ENCODE measurements around the gene CTNNA1. TPM values are rescaled to one million over a fixed set of nuclear protein-coding genes. Genes with fewer than 3 reads are reported as not detected.
A peak's percentile ranks its signal among the peaks of the same experiment; 100 is the strongest.

The CTNNA1 gene
- total RNA-seq, 2 experiments from 2014 or later, result 34.4 to 38.6 TPM

DNA sequence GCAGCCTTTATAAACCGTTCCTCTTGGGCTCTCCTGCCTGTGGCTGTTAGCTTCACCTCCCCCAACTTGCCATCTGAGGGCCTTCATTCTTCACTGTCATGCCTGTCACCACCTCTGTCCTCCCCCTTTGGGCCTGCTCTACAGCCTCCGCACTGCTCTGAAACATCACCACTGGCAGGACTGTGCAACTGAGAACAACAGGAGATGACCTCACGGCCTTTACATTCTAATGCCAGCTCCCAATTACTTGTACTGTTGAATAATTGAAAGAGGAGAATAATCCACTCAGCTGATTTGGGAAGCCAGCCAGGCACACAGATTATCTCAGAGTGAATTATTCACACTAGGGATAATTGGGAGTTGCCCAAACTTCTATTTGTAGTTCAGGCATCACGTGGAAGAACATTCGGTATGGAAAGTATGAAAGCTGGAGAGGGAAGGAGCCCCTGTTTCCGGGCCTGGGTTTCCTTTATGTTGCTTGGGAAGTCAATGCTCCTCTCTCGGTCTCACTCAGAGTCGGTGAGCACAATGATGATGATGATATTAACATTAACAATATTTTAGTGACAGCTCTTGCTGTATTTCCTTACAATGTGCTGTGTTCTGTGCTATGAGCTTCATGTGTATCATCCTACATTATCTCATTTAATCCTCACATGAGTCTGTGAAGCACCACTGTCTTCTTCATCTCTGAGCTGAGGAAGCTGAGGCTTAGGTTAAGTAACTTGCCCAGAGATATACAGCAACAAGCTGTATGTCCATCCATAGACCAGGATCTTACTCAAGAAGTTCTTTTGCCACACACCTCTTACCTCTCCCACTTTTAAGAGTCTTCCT, 221.2 kb downstream of the CTNNA1 start:
- no peak overlapping the region for H3K4me3 Mint-ChIP-seq

GRCh38 chr5:138975098-138975847, 222.0 kb downstream of the CTNNA1 start:
- Mint-ChIP-seq H3K27me3 (no peaks in the 10 kb centered on the region), H3K4me1 (peaks cover 17% of the 10 kb centered on the region), H3K27ac (no peak overlapping the region), H3K9me3 (no peaks in the 10 kb centered on the region), H3K4me3 (no peak overlapping the region), H3K36me3 (ENCODE audit: low read depth) (no peaks in the 10 kb centered on the region)
- ChIA-PET CTCF (interaction anchor here (0.6 to 1.6 kb wide), 2 partner anchors 11 to 176 kb away, joined by 3 read pairs; no protein-coding TSS in a partner anchor), POLR2A (no interaction called here)
- DNase-seq, result no peak

More for the DNA sequence above, 221.2 kb downstream of the CTNNA1 start:
- no peak for DNase-seq
- H3K4me1 Mint-ChIP-seq, result peaks cover 8% of the 10 kb centered on the region
- no peaks in the 10 kb centered on the region for H3K9me3 Mint-ChIP-seq
- H3K27me3 Mint-ChIP-seq, result no peaks in the 10 kb centered on the region
- H3K27ac Mint-ChIP-seq, result no peak overlapping the region
- no peaks in the 10 kb centered on the region for H3K36me3 Mint-ChIP-seq (ENCODE audit: low read depth)
- POLR2A ChIA-PET, result no interaction called here
- CTCF ChIA-PET, result no interaction called here

- Mint-ChIP-seq H3K4me3 (no peak overlapping the region), H3K27me3 (peaks cover 2% of the 10 kb centered on the region), H3K9me3 (no peaks in the 10 kb centered on the region), H3K36me3 (ENCODE audit: low read depth) (no peaks in the 10 kb centered on the region), H3K4me1 (peaks cover 37% of the 10 kb centered on the region), H3K27ac (no peak overlapping the region)
- no peak for DNase-seq
- POLR2A ChIA-PET, result no interaction called here
- CTCF ChIA-PET, result interaction anchor here (0.6 to 1.8 kb wide), 2 partner anchors 9 to 42 kb away, joined by 5 read pairs; no protein-coding TSS in a partner anchor
These were observed 224.9 kb downstream of the CTNNA1 start for GRCh38 chr5:138978080-138978479.

DNA sequence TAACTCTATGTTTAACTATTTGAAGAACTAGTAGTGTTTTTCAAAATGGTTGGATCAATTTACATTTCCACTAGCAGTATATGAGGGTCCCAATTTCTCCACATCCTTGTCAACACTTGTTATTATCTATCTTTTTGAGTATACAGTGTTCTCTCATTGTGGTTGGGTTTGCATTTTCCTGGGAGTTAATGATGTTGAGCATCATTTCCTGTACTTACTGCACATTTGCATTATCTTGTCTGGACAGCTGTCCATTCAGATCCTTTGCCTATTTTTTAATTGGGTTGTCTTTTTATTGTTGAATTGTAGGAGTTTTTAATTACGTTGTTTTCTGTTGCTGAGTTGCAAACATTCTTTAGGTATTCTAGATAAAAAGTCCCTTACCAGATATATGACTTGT, 225.4 kb downstream of the CTNNA1 start:
- peaks cover 2% of the 10 kb centered on the region for H3K27me3 Mint-ChIP-seq
- DNase-seq, result no peak
- no peak overlapping the region for H3K4me3 Mint-ChIP-seq
- ChIA-PET CTCF (interaction anchor here (0.6 to 1.8 kb wide), 2 partner anchors 9 to 42 kb away, joined by 5 read pairs; no protein-coding TSS in a partner anchor), POLR2A (no interaction called here)
- H3K36me3 Mint-ChIP-seq (ENCODE audit: low read depth), result no peaks in the 10 kb centered on the region
- peaks cover 37% of the 10 kb centered on the region for H3K4me1 Mint-ChIP-seq
- H3K27ac Mint-ChIP-seq, result no peak overlapping the region
- no peaks in the 10 kb centered on the region for H3K9me3 Mint-ChIP-seq

DNA sequence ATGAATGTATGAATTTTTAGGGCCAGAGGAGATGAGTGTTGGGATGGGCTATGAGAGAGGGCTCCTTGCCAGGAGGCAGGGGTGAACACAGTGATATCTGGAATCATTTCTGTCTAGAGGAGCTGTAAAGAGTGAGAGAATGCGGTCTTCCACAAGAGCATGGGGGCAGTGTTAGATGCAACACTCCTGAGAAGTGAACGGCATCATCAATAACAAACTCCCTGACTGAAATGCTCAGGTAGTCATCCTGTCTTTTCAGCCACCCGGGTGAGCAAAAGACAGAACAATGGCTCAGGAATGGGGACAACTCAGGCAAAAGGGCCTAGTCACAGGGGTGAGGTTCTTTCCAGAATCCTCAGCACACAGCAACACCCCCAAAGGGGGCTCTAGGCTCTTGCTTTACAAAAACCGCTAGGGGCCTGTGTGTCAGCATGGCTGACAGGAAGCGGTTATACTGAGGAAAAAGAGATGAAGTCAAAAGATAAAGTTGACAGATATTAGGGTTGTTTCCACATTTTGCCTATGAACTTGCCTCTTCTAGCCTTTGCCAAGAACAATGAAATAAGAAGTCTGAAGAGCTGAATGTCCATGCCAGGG, 226.6 kb downstream of the CTNNA1 start:
- peak overlapping the region; percentile 2 for H3K4me3 Mint-ChIP-seq
- no peaks in the 10 kb centered on the region for H3K36me3 Mint-ChIP-seq (ENCODE audit: low read depth)
- peak overlapping the region; percentile 80 for H3K27ac Mint-ChIP-seq
- peak; percentile 53 for DNase-seq
- ChIA-PET CTCF (no interaction called here), POLR2A (no interaction called here)
- H3K27me3 Mint-ChIP-seq, result peaks cover 2% of the 10 kb centered on the region
- H3K9me3 Mint-ChIP-seq, result no peaks in the 10 kb centered on the region
- peaks cover 39% of the 10 kb centered on the region for H3K4me1 Mint-ChIP-seq

DNA sequence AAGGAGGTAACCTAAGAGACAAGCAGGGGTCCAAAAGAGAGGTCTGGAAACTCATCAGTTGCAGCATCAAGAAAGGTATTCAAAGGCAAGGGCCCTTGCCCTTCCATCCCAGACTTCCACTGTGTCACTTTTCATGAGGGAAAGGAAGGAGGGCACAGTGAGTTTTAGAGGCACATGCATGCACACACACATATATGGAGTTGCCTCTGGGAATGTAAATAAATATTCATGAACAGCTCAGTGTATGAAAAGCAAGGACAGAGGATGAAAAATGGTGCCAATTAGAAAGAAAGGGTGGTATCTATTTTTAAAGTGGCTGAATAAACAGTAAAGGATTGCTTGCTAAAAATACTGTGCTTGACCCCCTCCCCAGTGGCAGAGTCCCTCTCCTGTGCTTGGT, 227.2 kb downstream of the CTNNA1 start:
- ChIA-PET POLR2A (no interaction called here), CTCF (interaction anchor here (0.6 kb wide), 1 partner anchor 796 kb away, joined by 4 read pairs; no protein-coding TSS in a partner anchor)
- peak overlapping the region; percentile 73 for H3K27ac Mint-ChIP-seq
- H3K4me3 Mint-ChIP-seq, result peak overlapping the region; percentile 2
- H3K9me3 Mint-ChIP-seq, result no peaks in the 10 kb centered on the region
- no peaks in the 10 kb centered on the region for H3K36me3 Mint-ChIP-seq (ENCODE audit: low read depth)
- H3K27me3 Mint-ChIP-seq, result peaks cover 2% of the 10 kb centered on the region
- peaks cover 46% of the 10 kb centered on the region for H3K4me1 Mint-ChIP-seq
- DNase-seq, result no peak

- H3K27ac Mint-ChIP-seq, result no peak overlapping the region
- peaks cover 2% of the 10 kb centered on the region for H3K27me3 Mint-ChIP-seq
- no peaks in the 10 kb centered on the region for H3K36me3 Mint-ChIP-seq (ENCODE audit: low read depth)
- peaks cover 47% of the 10 kb centered on the region for H3K4me1 Mint-ChIP-seq
- ChIA-PET CTCF (interaction anchor here (0.6 kb wide), 1 partner anchor 795 kb away, joined by 4 read pairs; no protein-coding TSS in a partner anchor), POLR2A (no interaction called here)
- H3K9me3 Mint-ChIP-seq, result no peaks in the 10 kb centered on the region
- no peak overlapping the region for H3K4me3 Mint-ChIP-seq
- DNase-seq, result no peak
These were observed 227.9 kb downstream of the CTNNA1 start for GRCh38 chr5:138981131-138981530.

DNA sequence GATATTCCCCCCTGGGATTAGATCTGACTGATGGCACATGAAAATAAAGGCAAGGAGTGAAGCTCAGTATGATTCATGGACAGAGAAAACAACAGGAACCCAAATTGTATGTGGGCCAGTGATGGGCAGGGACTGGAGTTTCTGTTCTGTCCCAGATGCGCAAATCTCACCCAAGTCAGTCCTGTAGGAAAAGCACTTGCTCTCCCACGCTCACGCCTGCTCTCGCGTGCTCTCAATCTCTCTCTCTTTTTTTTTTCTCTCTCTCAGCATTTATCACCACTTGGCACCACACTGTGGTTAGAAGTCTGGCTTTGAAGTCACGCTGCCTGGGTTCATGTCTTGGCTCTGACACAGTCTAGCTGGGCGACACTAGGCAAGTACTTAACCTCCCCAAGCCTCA, 228.4 kb downstream of the CTNNA1 start:
- POLR2A ChIA-PET, result no interaction called here
- Mint-ChIP-seq H3K4me1 (peaks cover 47% of the 10 kb centered on the region), H3K4me3 (no peak overlapping the region), H3K27ac (no peak overlapping the region), H3K27me3 (peaks cover 2% of the 10 kb centered on the region), H3K9me3 (no peaks in the 10 kb centered on the region), H3K36me3 (ENCODE audit: low read depth) (no peaks in the 10 kb centered on the region)
- peak; percentile 59 for DNase-seq
- CTCF ChIA-PET, result no interaction called here

DNA sequence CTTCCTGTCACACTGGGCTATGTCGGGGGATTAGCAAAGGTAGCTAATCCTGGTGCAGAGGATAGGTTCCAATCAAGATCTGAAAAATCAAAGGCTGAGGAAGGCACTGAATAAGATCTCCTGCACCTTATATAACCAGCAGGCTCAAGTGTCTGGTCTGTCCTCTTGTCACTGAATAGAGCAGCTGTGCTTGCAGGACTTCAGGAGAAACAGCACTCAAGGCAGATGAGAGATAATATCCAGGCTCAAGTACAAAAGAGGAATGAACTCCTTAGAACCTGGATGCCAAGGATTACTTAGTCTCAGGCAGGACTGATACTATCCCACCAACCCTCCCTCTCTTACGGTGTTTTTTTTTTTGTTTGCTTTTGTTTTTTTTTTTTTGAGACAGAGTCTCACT, 230.8 kb downstream of the CTNNA1 start:
- ChIA-PET POLR2A (no interaction called here), CTCF (no interaction called here)
- Mint-ChIP-seq H3K27me3 (peaks cover 2% of the 10 kb centered on the region), H3K4me3 (no peak overlapping the region), H3K9me3 (no peaks in the 10 kb centered on the region), H3K27ac (no peak overlapping the region), H3K4me1 (peaks cover 42% of the 10 kb centered on the region), H3K36me3 (ENCODE audit: low read depth) (no peaks in the 10 kb centered on the region)
- DNase-seq, result no peak

Other genes starting within 250 kb of the CTNNA1 start
- gene ETF1, start 210.2 kb upstream of the CTNNA1 start, total RNA-seq, result 10 to 100 TPM; 65.3 to 72.1 TPM
- 100 to 1,000 TPM; 168 to 171 TPM for gene HSPA9, start 178.0 kb upstream of the CTNNA1 start, total RNA-seq
- gene LRRTM2, start 121.9 kb downstream of the CTNNA1 start, total RNA-seq, result not detected

Measured in activated CD4-positive, alpha-beta T cell treated with anti-CD3 and anti-CD28 coated beads, Interleukin-2, amount 10 ng/mL, durations not matched to agents 7 days and 5 days (primary cell).